GM19023 (cell line): ENCODE measurements around the gene MED15.
"Not testable (repeated sequence)": the region's sequence is repeated elsewhere in the genome, so short reads cannot be mapped to it uniquely, and the experiment has no call there.

ENCODE experiments used
- ATAC-seq: cut with Tn5 transposase; IDR thresholded peaks from one replicate; pipeline ENCODE4 v1.9.1; 2021; ENCODE audit warnings: mild to moderate bottlenecking, moderate library complexity; ENCODE audit not compliant: unreplicated experiment

MED15 gene

DNA sequence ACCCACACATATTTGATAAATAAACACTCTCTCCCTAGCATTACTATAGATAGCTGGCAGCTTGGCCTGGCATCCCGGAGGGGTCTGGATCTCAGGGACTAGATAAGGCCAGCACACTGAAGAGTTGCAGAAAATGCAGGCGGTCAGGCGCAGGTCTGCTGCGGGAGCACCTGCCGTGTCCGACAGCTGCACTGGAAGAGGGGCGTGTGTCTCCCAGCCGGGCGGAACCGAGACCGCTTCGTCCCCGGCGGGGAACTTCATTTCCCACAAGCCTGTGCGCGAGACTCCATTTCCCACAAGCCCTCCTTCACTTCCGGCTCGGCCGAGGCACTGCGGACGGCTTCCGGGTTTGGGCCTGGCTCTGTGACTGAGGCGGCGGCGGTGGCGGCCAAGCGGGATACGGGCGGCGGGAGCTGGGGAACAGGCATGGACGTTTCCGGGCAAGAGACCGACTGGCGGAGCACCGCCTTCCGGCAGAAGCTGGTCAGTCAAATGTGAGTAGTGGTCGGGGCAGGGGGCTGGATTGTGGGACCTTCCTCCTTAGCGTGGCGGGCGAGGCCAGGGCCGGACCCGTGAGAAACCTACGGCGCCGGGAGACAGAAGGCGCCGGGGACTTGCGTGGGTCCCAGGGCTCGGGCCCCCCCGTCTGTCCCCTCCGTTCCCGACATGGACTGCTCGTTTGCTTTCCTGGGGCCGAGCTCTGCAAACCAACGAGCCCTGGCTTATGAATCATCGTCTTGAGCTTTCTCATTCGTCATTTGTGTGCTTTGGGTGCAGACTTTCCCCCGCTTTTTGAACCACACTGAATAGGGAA is at the start of gene MED15:
Gene MED15 (plus strand): TSS at position 358 of the 814 bp plus-strand sequence. CDS start 69 bp downstream, at position 427.
- ATAC-seq = peak; percentile 83

GRCh38 chr22:20458530-20459151 is 48.8 kb upstream of the MED15 start:
- ATAC-seq = no peak

GRCh38 chr22:20459152-20459542 is 48.3 kb upstream of the MED15 start:
- ATAC-seq = no peak

- no peak for ATAC-seq
Observed at GRCh38 chr22:20459862-20460261, 47.5 kb upstream of the MED15 start.

GRCh38 chr22:20463324-20464095 is 43.9 kb upstream of the MED15 start:
- ATAC-seq = no peak

- ATAC-seq = no peak
Observed at GRCh38 chr22:20464096-20464614, 43.3 kb upstream of the MED15 start.

DNA sequence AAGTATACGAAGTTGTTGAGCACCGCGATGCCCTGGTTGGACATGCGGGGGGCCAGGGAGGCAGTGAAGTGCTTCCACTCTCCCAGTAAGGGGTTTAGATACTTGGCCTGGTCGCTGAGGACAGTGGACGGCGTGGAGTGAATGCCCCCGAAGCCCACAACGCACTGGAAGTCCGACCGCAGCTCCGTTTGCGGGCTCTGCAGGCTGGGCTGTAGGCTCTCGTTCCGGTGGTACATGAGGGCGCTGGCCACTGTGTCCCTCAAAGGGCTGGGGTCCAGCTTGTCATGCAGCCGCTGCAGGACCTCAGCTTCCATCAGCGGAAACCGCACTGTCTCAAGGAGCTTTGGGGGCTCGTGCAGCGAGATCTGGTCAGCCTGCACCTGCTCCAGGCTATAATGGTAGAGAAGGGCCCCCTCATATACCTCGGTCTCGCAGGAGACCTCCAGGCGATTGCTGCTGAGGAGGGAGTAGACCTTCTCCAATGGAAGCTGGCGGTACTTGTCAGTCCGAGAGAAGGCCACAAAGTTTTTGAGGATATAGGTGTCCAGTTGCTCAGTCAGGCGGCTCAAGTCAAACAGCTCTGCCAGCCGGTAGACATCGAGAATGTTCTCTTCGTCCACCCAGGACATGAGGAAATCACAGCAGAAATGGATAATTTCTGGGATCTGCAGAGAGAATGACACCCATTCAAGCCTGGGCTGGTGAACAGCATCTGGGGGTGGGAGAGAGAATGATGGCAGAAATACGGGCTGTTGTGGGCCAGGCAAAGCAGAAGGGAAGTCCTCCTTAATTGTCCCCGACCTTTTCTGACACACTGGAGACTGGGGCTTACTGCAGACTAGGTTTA is 42.3 kb upstream of the MED15 start:
- no peak for ATAC-seq

DNA sequence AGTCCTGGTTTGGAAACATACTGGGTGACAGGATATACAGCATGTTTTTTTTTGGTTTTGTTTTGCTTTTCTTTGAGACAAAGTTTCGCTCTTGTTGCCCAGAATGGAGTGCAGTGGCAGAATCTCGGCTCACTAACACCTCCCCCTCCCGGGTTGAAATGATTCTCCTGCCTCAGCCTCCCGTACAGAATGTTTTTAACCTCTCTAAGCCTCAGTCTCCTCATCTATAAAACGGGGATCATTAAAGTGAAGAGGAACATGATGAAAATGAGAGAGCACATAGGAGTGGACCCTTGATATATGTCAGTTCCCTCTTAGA is 41.7 kb upstream of the MED15 start:
- ATAC-seq = no peak

- no peak for ATAC-seq
Observed at GRCh38 chr22:20466659-20467379, 40.6 kb upstream of the MED15 start.

DNA sequence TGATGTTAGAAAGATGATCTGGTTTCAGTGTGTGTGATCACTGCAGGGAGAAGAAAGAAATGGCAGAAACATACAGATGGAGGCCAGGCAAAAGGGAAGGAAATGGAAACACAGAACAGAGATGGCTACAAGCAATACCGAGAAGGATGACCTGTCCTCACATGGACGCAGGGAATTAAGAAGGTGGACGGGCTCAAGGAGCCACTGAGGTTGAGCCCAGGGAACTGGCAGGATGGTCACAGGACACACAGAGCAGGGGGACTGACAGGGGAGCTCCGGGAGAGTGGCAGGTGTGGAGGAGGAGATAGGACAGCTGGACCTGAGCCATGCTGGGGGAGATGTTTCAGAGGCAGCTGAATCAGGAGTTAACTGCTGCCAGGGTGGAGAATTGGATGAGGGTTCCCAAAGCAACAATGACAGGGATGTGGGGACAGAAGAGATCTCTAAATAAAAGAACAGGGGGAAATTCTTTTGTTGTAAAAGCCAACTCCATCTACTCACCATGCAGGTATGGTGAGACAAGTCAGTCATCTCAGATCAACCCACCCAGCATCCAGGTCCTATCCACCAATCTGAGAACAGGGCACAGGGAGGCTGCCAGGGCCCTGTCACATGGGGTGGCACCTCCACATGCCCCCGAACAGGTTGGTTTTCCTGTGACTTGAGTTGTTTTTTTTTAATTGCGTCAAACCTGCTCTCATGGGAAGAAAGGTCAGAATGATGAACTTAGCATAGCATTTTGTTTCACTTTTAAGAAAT is 38.1 kb upstream of the MED15 start:
- ATAC-seq = no peak

DNA sequence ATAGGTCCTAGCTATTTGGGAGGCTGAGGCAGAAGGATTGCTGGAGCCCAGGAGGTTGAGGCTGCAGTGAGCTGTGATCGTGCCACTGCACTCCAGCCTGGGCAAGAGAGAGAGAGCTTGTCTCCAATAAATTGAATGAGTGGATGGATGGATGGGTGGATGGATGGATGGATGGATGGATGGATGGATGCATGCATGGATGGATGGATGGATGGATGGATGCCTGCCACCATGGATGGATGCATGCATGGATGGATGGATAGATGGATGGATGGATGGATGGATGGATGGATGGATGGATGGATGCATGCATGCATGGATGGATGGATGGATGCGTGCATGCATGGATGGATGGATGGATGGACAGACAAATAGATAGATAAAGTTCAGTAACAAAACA is 36.9 kb upstream of the MED15 start:
- not testable (repeated sequence) for ATAC-seq

DNA sequence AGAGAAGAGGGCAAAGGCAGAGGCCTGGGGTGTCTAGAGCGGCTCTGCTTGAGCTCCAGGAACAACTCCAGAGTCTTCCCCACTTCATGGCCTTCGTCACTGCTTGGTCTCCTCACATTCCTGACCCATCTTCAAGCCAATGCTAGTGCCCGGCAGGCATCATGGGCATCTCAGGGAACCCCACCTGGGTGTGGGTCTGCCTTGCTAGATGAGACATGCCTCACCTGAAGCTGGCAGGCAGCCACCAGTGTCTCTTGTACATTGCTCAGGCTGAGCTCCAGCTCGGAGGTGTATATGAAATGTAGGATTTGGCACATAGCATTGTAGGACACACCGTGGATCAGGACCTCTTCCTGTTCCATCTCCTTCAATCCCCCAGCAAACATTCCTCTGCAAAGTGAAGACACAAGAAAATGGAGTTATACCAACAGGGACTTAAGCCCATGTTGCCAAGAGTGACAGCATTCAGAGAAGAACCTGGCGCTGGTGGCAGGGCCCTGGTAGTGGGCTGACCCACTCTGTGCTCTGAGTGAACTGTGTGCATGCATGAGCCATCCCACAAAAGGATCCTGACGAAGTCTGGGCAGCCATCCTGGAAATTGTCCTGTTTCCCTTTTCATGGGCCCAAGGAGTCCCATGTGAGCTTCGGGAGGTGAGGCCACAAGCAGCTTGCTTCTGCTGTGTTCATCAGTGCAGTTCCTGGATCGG is 36.1 kb upstream of the MED15 start:
- ATAC-seq = no peak

DNA sequence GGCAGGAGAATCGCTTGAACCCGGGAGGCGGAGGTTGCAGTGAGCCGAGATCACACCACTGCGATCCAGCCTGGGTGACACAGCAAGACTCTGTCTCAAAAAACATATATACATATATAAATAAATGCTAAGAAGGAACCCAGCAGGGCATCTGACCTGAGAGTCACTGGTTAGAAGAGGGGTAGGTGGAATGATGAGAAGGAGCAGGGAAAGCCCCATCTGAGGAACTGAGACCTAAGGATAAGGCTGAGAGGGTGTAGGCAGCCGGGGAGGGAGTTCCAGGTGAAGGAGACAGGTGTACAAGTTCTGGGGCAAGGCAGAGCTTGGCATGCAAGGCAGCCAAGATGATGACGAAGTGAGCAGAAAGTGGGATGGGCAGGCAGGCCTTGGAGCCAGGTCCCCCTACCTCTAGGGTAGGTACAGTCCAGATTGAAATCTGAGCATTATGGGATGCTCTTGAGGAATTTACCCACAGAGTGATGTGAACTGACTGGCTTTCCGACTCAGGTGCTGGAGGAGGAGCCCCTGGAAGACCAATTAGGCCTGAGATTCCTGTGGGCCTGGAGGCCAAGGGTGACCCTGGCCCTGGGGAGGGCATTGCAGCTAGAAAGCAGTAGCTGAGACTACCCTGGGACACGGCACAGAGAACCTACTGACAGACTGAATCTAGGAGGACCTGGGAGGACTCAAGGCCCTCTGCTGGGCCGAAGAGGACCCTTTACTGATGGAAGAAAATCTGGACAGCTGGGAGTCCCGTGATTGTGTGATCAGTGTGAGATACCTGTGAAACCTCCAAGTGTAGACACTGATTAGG is 34.6 kb upstream of the MED15 start:
- no peak for ATAC-seq

DNA sequence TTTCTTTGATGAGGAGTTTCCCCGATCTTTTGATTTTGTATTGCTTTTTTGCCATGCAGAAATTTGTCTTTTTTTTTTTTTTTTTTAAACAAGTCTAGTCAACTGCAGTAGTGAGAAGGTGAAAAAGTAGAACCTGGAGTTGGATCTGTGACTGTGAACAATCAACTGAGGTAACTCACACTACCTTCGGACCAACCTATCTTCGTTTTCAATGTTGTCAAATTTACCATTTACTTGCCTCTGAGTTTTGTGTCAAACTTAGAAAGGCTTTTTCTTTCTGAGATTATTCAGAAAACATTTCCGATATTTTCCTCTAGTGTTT is 32.3 kb upstream of the MED15 start:
- no peak for ATAC-seq

DNA sequence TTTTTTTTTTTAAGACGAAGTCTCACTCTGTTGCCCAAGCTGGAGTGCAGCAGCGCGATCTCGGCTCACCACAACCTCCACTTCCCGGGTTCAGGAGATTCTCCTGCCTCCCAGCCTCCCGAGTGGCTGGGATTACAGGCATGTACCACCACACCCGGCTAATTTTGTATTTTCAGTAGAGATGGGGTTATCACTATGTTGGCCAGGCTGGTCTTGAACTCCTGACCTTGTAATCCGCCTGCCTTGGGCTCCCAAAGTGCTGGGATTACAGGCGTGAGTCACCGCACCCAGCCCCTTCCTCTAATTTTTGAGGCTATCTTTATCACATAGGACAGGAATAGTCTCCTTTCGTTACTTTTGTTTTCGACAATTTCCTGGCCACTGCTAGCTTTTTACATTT is 31.8 kb upstream of the MED15 start:
- ATAC-seq = not testable (repeated sequence)

DNA sequence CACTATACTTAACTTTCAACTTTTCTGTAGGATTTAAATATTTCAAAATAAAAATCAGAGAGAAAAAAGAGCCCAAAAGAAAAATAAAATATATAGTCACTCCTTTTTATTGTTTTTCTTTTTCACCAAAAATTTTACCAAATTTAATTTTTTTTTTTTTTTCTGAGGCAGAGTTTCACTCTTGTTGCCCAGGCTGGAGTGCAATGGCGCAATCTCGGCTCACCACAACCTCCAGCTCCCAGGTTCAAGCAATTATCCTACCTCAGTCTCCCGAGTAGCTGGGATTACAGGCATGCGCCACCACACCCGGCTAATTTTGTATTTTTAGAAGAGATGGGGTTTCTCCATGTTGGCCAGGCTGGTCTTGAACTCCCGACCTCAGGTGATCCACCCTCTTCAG is 29.4 kb upstream of the MED15 start:
- ATAC-seq = not testable (repeated sequence)

DNA sequence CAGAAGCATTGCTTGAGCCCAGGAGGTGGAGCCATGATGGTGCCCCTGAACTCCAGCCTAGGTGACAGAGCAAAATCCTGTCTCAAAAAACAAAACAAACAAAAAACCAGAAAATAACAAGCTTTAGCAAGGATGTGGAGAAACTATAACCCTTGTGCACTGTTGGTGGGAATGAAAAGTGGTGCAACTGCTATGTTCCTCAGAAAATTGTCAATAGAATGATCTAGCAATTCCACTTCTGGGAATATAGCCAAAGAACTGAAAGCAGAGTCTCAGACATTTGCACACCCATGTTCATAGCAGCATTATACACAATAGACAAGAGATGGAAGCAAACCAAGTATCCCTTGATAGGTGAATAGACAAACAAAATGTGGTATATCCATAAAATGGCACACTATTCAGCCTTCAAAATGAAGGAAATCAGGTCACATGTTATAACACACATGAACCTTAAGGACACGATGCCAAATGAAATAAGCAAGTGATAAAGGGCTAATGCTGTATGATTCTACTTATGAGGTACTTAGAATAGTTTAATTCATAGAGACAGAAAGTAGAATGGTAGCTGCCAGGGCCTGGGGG is 27.7 kb upstream of the MED15 start:
- no peak for ATAC-seq

- ATAC-seq = not testable (repeated sequence)
Observed at GRCh38 chr22:20483143-20483506, 24.3 kb upstream of the MED15 start.
